ENCODE data around the gene CHIC2. TPM values are rescaled to one million over a fixed set of nuclear protein-coding genes. Genes with fewer than 3 reads are reported as not detected.
"Not testable (repeated sequence)": the region's sequence is repeated elsewhere in the genome, so short reads cannot be mapped to it uniquely, and the experiment has no call there.

The CHIC2 gene
- total and polyA plus RNA-seq, 7 donors: 17.6 to 34.6 (median 22.8) TPM

- Histone ChIP-seq H3K27ac (no peak overlapping the region), H3K36me3 (no peaks in the 10 kb centered on the region), H3K27me3 (no peaks in the 10 kb centered on the region), H3K9me3 (no peaks in the 10 kb centered on the region), H3K4me3 (no peak overlapping the region), H3K4me1 (peaks cover 0 to 62% (median 29%) of the 10 kb centered on the region in 4 donors)
- TF ChIP-seq EP300 (IDR thresholded peaks at IDR 0.05) (no peak), POLR2A (IDR thresholded peaks at IDR 0.05) (no peak), CTCF (IDR thresholded peaks at IDR 0.05) (no peak), POLR2AphosphoS5 (IDR thresholded peaks at IDR 0.05) (no peak)
- WGBS, 2 donors: 33 to 55% methylated on average over 2 of the region's 2 CpGs
- intact Hi-C loops (cut with DNase I): loop anchor here (5.0 to 10.0 kb wide), 2 partner anchors 128 to 695 kb away; partner anchors contain the start of gene SCFD2
- no peak for DNase-seq
Observed at GRCh38 chr4:54060116-54060515, 4.3 kb downstream of the CHIC2 start.

DNA sequence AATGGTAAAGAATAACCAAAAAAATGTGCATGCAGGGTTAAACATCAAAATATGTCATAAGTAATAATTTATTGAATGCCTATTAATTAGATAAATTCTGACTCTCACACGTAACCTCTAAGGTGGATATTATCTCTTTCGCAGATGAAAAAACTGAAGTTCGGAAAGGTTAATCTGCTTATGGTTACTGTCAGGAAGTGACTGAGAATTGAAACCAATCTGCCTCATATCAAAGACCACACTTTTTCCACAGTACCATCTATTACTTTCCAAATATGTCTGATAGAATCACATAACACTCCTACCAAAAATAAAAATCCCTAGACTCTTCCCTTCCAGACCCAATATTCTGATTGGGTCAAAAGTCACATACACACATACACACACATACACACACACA, 6.2 kb downstream of the CHIC2 start:
- 46 to 79% methylated on average over 3 of the region's 3 CpGs for WGBS, 2 donors
- H3K4me3 ChIP-seq: no peak overlapping the region
- no peak overlapping the region for H3K27ac ChIP-seq
- peaks cover 0 to 60% (median 26%) of the 10 kb centered on the region in 4 donors for H3K4me1 ChIP-seq
- H3K9me3 ChIP-seq: no peaks in the 10 kb centered on the region
- DNase-seq: no peak
- H3K27me3 ChIP-seq: no peaks in the 10 kb centered on the region
- TF ChIP-seq EP300 (IDR thresholded peaks at IDR 0.05): no peak
- no peak for TF ChIP-seq POLR2A (IDR thresholded peaks at IDR 0.05)
- TF ChIP-seq POLR2AphosphoS5 (IDR thresholded peaks at IDR 0.05): no peak
- no peak for TF ChIP-seq CTCF (IDR thresholded peaks at IDR 0.05)
- intact Hi-C loops (cut with DNase I): no loop called here
- H3K36me3 ChIP-seq: no peaks in the 10 kb centered on the region

DNA sequence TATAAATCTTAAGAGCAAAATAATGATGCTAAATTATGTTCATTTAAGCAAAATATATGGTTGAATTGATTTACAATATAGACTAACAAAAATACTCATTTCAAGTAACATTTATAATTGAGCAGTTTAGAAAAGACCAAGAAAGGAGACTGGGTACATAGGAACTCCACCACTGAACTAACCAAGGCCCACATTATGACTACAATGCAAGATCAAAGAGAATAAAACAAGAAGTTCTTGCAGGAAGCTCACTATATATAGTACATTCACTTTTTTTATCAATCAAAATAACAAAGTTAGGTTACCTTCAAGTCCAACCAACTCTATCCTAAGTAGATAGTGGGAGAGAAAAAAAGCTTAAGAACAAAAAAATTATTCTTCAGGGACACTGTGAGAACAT, 8.0 kb downstream of the CHIC2 start:
- DNase-seq: no peak
- peaks cover 0 to 56% (median 22%) of the 10 kb centered on the region in 4 donors for H3K4me1 ChIP-seq
- H3K27me3 ChIP-seq: no peaks in the 10 kb centered on the region
- H3K9me3 ChIP-seq: no peaks in the 10 kb centered on the region
- no peaks in the 10 kb centered on the region for H3K36me3 ChIP-seq
- intact Hi-C loops (cut with DNase I): no loop called here
- no peak overlapping the region for H3K27ac ChIP-seq
- no peak overlapping the region for H3K4me3 ChIP-seq
- TF ChIP-seq EP300 (IDR thresholded peaks at IDR 0.05): no peak
- no peak for TF ChIP-seq CTCF (IDR thresholded peaks at IDR 0.05)

GRCh38 chr4:54055494-54055893, 8.9 kb downstream of the CHIC2 start:
- TF ChIP-seq POLR2A (IDR thresholded peaks at IDR 0.05) (no peak), CTCF (IDR thresholded peaks at IDR 0.05) (no peak), EP300 (IDR thresholded peaks at IDR 0.05) (no peak)
- Histone ChIP-seq H3K4me1 (peaks cover 0 to 56% (median 22%) of the 10 kb centered on the region in 4 donors), H3K27me3 (no peaks in the 10 kb centered on the region), H3K4me3 (no peak overlapping the region), H3K36me3 (no peaks in the 10 kb centered on the region), H3K27ac (no peak overlapping the region), H3K9me3 (no peaks in the 10 kb centered on the region)
- no peak for DNase-seq
- 93 to 94% methylated on average over 1 of the region's 1 CpG for WGBS, 2 donors
- intact Hi-C loops (cut with DNase I): no loop called here

DNA sequence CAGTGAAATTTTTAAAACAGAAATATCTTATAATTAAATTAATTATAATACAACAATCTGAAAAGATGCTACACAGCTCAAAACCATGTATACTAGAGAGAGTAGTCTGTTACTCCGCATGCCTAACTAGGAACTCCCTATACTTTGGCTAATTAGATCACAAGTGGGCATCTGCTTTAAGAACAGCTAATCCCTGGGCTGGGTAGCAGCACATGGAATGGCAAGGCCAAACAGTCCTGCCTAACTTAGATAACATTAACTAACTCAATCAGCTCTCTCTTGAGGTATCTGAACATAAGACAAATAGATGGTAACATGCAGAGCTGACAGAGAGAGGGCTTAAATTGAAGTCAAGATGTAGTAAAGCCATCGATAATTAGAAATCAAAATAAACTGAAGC, 9.9 kb downstream of the CHIC2 start:
- Histone ChIP-seq H3K4me1 (peaks cover 0 to 57% (median 23%) of the 10 kb centered on the region in 4 donors), H3K27ac (no peak overlapping the region), H3K36me3 (no peaks in the 10 kb centered on the region), H3K27me3 (no peaks in the 10 kb centered on the region), H3K4me3 (no peak overlapping the region), H3K9me3 (no peaks in the 10 kb centered on the region)
- 99% methylated on average over 2 of the region's 2 CpGs for WGBS, 2 donors
- DNase-seq: no peak
- TF ChIP-seq POLR2A (IDR thresholded peaks at IDR 0.05) (no peak), CTCF (IDR thresholded peaks at IDR 0.05) (no peak), POLR2AphosphoS5 (IDR thresholded peaks at IDR 0.05) (no peak), EP300 (IDR thresholded peaks at IDR 0.05) (no peak)
- intact Hi-C loops (cut with DNase I): no loop called here

DNA sequence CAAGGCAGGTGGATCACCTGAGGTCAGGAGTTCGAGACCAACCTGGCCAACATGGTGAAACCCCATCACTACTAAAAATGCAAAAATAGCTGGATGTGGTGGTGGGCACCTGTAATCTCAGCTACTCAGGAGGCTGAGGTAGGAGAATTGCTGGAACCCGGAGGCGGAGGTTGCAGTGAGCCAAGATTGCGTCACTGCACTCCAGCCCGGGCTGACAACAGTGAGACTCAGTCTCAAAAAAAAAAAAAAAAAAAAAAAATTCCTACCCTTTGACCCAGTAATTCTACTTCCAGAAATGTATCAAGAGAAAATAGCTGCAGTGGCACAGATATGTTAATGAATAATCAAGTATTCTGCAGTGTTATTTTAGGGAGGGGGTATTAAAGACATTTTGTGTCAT, 11.1 kb downstream of the CHIC2 start:
- H3K27me3 ChIP-seq; intact Hi-C loops (cut with DNase I); H3K4me3 ChIP-seq; DNase-seq; H3K27ac ChIP-seq; H3K36me3 ChIP-seq; H3K9me3 ChIP-seq: not testable (repeated sequence)
- 90 to 92% methylated on average over 5 of the region's 5 CpGs for WGBS, 2 donors
- peaks cover 0 to 50% (median 23%) of the 10 kb centered on the region in 4 donors for H3K4me1 ChIP-seq
